ENCODE data around the gene TPD52L2.

Gene TPD52L2

GRCh38 chr20:63864978-63865640 lies at the start of gene TPD52L2:
TSS of gene TPD52L2 (plus strand) at chr20:63865270. CDS start at chr20:63865366, 96 bp downstream.
- DNase-seq (ENCODE audit: low read depth, low spot score) = peak; percentile 99
- H3K27ac ChIP-seq = peak within 1 kb of the TSS; percentile 99

- H3K27ac ChIP-seq = no peak overlapping the region
- DNase-seq (ENCODE audit: low read depth, low spot score) = no peak
These were observed 49.3 kb upstream of the TPD52L2 start for GRCh38 chr20:63815615-63816253.

- no peak for DNase-seq (ENCODE audit: low read depth, low spot score)
- H3K27ac ChIP-seq = no peak overlapping the region
These were observed 45.7 kb upstream of the TPD52L2 start for GRCh38 chr20:63819224-63819921.

GRCh38 chr20:63821811-63822210 lies 43.3 kb upstream of the TPD52L2 start:
- no peak overlapping the region for H3K27ac ChIP-seq
- DNase-seq (ENCODE audit: low read depth, low spot score) = no peak

GRCh38 chr20:63822276-63822696 lies 42.8 kb upstream of the TPD52L2 start:
- no peak for DNase-seq (ENCODE audit: low read depth, low spot score)
- H3K27ac ChIP-seq = no peak overlapping the region

- H3K27ac ChIP-seq = no peak overlapping the region
- DNase-seq (ENCODE audit: low read depth, low spot score) = no peak
These were observed 41.3 kb upstream of the TPD52L2 start for GRCh38 chr20:63823691-63824311.

GRCh38 chr20:63825331-63826118 lies 39.5 kb upstream of the TPD52L2 start:
- DNase-seq (ENCODE audit: low read depth, low spot score) = no peak
- H3K27ac ChIP-seq = no peak overlapping the region

GRCh38 chr20:63826753-63827152 lies 38.3 kb upstream of the TPD52L2 start:
- no peak overlapping the region for H3K27ac ChIP-seq
- DNase-seq (ENCODE audit: low read depth, low spot score) = no peak

- H3K27ac ChIP-seq = no peak overlapping the region
- no peak for DNase-seq (ENCODE audit: low read depth, low spot score)
These were observed 36.9 kb upstream of the TPD52L2 start for GRCh38 chr20:63828124-63828523.

GRCh38 chr20:63828545-63828944 lies 36.5 kb upstream of the TPD52L2 start:
- H3K27ac ChIP-seq = no peak overlapping the region
- DNase-seq (ENCODE audit: low read depth, low spot score) = no peak

- no peak overlapping the region for H3K27ac ChIP-seq
- no peak for DNase-seq (ENCODE audit: low read depth, low spot score)
These were observed 36.1 kb upstream of the TPD52L2 start for GRCh38 chr20:63828951-63829350.

GRCh38 chr20:63829603-63829944 lies 35.5 kb upstream of the TPD52L2 start:
- no peak for DNase-seq (ENCODE audit: low read depth, low spot score)
- H3K27ac ChIP-seq = no peak overlapping the region

- no peak for DNase-seq (ENCODE audit: low read depth, low spot score)
- no peak overlapping the region for H3K27ac ChIP-seq
These were observed 34.9 kb upstream of the TPD52L2 start for GRCh38 chr20:63829945-63830835.

GRCh38 chr20:63830841-63831588 lies 34.1 kb upstream of the TPD52L2 start, which contains the start of gene ZBTB46:
TSS of gene ZBTB46 (minus strand) at chr20:63831264. CDS start at chr20:63790757, 40,507 bp downstream.
- no peak within 1 kb of the TSS for H3K27ac ChIP-seq
- DNase-seq (ENCODE audit: low read depth, low spot score) = no peak

- no peak for DNase-seq (ENCODE audit: low read depth, low spot score)
- no peak overlapping the region for H3K27ac ChIP-seq
These were observed 33.5 kb upstream of the TPD52L2 start for GRCh38 chr20:63831646-63831992.

- no peak for DNase-seq (ENCODE audit: low read depth, low spot score)
- no peak overlapping the region for H3K27ac ChIP-seq
These were observed 32.9 kb upstream of the TPD52L2 start for GRCh38 chr20:63831993-63832686.

- H3K27ac ChIP-seq = no peak overlapping the region
- DNase-seq (ENCODE audit: low read depth, low spot score) = no peak
These were observed 31.1 kb upstream of the TPD52L2 start for GRCh38 chr20:63833776-63834490.

Measured in epithelial cell of prostate (primary cell).